NCI-H460 (cell line): ENCODE data around the gene KSR2. TPM values are rescaled to one million over a fixed set of nuclear protein-coding genes. Genes with fewer than 3 reads are reported as not detected.

Experiments used
- DNase-seq: peaks from one replicate; pipeline ENCODE4 v3.0.0-alpha.2; 2016; ENCODE audit warnings: low read depth; ENCODE audit errors: extremely low read depth
- total RNA-seq: library from RNA; depleted of rRNA; stranded (reverse); fragments of >200 nt; shearing (Covaris generic); gene quantifications from 2 replicates; pipeline ENCODE4 v1.2.3, GENCODE V29; 2014

Gene KSR2
- total RNA-seq, 1 experiment from 2014 or later, result not detected

DNA sequence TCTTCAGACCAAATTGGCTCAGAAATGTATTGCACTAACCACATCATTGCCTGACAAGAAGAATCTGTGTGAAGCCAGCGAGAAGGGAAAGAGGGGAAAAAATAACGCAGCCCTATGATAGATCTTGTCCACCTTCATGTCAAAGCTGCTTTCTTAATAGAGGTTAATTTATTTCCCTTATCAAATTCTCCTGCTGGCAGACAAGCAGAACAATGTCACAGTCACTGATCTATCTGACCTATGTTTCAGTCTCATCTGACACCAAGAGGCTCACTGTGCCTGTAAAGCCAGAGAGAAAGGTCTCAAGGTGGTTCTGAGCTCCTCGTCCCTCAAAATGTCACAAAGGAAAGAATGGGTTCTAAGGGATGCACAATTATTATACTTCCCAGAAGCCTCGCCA, 417.1 kb downstream of the KSR2 start:
- no peak for DNase-seq

- no peak for DNase-seq
These were observed 421.6 kb downstream of the KSR2 start for GRCh38 chr12:117547209-117547608.

- DNase-seq, result no peak
These were observed 423.6 kb downstream of the KSR2 start for GRCh38 chr12:117545216-117545615.

GRCh38 chr12:117540011-117540410, 428.8 kb downstream of the KSR2 start:
- DNase-seq, result no peak

DNA sequence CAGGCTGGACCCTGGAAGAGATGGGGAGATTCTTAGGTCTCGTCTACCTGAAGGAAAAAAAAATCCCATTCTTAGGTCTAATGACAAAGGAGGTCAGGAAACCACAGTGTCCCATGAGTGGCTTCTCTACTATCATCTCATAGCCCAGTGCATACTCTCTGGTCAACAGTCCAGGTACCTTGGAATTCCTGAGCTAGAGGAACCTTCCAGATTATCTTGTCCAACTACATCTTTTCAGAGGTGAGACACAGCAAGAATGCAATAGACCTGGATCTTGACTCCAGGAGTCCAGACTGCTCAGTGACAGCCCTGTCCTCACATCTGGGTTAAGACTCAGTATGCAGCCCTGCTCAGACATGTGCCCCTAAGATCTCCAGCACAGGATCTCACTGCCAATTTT, 429.9 kb downstream of the KSR2 start:
- DNase-seq, result no peak

DNA sequence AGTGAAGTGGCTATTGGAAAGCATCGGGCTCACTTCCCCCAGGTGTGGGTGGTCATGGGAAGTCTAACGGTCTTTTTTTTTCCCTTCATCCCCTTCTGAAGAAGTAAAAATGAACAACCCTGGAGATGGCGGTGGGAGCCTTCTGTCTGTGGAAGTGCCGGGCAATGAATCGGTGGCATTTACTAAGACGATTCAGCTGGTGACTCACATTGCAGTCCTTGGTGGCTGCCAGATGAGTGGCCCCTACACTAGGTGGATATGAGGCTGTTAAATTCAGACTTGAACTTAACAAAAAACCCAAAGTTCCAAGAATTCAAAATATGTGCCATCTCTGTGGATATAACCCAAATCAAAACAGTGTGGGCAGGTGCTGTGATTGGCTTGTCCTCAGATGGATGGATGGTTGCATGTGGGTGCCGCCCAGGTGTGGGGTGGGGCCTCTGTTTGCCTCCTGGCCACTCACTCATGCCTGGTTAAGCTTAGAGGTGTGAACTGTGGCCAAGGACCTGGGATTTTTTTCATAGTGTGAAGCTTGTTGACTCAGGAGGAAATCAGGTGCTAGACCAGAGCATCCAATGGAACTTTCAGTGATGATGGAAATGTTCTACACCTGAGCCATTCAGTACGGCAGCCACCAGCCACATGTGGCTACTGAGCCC, 430.6 kb downstream of the KSR2 start:
- no peak for DNase-seq

GRCh38 chr12:117533687-117534086, 435.1 kb downstream of the KSR2 start:
- no peak for DNase-seq

GRCh38 chr12:117530796-117531195, 438.0 kb downstream of the KSR2 start:
- no peak for DNase-seq

DNA sequence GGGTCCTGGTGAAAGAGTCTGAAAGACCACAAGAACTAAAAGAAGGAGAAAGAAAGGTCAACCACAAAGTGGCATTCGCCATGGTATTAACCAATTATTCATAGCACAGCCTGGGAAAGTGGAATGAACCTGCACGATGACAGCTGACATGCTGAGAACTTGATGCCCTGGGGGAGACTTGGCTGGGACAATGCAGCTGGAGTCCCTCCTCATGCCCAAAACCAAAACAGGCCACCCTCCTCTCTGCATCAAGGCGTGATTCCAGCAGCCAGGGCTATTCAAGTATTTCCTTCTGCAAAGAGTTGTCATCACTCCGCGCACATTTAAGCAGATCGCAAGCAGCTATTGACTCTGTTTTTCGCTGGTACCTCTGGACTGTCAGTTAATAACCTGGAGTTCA, 440.3 kb downstream of the KSR2 start:
- DNase-seq, result no peak

DNA sequence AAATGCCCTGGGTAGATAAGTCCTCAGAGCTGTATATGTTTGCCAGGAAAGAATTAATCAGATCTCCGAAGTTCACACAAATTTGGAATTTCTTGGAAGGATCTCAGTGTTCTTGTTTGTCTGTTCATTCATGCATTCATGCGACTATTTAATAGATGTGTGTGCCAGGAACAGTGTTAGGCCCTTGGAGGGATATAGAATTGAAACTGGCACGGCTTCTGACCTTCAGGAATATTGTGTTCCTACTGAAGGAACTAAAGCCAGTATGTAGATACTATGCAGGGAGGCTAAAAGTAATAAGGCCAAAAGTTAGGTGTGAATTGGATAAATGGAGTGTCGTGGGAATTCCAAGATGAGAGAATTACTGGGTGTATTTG, 441.3 kb downstream of the KSR2 start:
- no peak for DNase-seq

GRCh38 chr12:117526757-117527478, 441.9 kb downstream of the KSR2 start:
- DNase-seq, result no peak

DNA sequence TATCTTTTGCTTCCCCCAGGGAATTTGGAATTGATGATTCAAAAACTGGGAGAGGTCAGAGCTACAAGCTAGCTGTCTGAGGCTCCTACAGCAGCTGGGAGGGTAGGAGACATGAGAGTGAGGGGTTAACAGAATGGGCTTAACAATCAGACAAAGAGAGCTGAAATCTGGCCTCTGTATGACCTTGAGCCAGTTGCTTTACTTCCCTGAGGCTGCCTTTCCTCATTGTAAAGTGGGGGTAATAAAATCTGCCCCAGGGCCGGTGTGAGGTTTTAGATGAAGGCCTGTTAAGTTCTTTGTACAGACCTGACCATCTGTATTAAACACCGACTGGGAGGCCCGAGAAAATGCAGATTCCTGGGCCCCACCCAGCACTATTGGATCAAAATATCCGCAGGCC, 443.0 kb downstream of the KSR2 start:
- DNase-seq, result no peak

- no peak for DNase-seq
These were observed 444.0 kb downstream of the KSR2 start for GRCh38 chr12:117524806-117525205.

DNA sequence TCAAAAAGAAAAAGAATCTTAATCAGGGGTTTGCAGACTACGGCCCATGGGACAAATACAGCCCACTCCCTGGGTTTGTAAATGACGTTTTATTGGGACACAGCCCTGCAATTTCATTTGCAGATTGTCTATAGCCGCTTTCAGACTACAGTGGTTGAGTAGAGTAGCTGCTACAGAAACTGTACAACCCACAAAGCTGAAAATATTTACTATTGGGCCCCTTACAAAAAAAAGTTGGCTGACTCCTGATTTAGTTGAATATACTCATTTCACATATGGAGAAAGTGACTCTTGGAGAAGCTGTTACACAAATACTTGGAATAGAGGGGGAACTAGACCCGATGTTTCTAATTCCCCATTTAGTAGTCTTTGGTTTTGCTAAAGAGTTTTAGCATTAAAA, 444.8 kb downstream of the KSR2 start:
- no peak for DNase-seq

- no peak for DNase-seq
These were observed 446.2 kb downstream of the KSR2 start for GRCh38 chr12:117522559-117522958.

- no peak for DNase-seq
These were observed 446.9 kb downstream of the KSR2 start for GRCh38 chr12:117521867-117522266.

DNA sequence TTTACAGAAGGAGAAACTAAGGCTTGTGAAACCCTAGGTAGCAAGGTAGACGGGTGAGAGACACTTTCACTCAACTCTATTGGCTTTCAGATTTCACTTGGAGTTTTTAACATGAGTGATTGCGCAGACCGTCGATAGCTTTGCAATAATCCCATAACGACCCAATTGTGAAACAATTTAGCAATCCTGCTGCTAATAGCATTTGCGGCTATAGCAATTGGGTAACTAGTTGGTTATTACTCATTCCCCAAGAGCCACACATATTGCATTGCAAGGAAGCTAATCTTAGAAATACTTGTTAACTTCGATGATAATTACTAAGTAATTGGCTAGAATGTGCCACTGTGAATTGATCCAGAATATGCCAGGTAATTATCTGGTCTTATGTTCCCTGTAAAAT, 447.4 kb downstream of the KSR2 start:
- DNase-seq, result no peak

DNA sequence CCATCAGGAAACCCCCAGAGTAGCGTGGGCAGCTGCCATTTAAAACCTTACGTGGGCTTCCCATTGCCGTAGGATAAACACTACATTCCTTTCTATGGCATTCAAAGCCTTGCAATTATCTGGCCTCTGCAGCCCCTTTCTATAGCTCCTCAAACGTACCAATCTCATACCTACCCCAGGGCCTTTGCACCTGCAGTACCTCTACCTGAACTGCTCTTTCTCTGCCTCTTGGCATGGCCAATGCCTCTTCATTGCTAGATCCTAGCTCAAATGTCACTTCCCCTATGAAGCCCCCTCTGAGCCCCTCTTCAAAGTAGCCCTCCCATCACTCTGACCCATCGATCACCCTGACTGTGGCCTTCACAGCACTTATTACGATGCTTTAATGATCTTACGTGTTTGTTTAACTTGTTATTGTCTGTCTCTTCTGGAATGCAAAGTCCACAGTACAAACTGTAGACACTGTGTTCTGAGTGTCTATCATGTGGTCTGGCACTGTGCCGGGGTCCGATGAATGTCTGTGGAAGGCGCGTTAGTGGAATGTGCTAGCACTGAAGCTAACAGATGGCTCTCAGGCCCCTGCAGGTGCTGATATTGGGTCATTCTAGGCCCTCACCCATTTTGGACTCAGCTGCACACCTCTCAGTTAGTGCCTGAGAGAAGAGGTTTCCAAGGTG, 450.1 kb downstream of the KSR2 start:
- no peak for DNase-seq

GRCh38 chr12:117517219-117517739, 451.5 kb downstream of the KSR2 start:
- DNase-seq, result no peak

- no peak for DNase-seq
These were observed 452.8 kb downstream of the KSR2 start for GRCh38 chr12:117516034-117516433.

DNA sequence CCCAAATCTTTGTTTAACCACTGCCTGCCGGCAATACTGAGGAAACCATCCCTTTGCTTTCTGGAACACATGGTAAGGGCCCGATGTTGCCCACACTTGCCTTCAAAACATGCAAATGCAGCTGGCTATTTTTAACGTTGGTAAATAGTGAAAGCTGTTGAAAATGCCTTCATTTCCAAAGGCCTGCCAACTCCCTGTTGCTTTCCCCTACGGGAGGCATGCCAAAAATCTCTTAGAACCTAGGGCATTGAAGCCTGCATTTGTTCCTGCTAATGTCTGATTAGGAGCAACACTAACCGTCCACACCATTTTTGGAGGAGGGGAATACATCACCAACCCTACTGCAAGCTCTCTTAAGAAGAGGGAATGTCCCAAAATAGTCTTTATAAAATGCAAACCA, 454.8 kb downstream of the KSR2 start:
- no peak for DNase-seq

GRCh38 chr12:117513353-117513752, 455.4 kb downstream of the KSR2 start:
- DNase-seq, result no peak
